Choroid plexus epithelial cell (primary cell): ENCODE measurements around the gene MAPK7.
"Not testable (repeated sequence)": the region's sequence is repeated elsewhere in the genome, so short reads cannot be mapped to it uniquely, and the experiment has no call there.

ENCODE experiments used
- DNase-seq: peaks from one replicate; pipeline ENCODE4 v3.0.0-alpha.2; 2010; ENCODE audit warnings: low read depth
- H3K4me3 ChIP-seq: 2 replicates; pipeline ENCODE4 v1.5.1; 2011; ENCODE audit warnings: low read depth, mild to moderate bottlenecking, control low read depth, low read length, moderate library complexity
- TF ChIP-seq, protein P1 (sequence below): conservative IDR thresholded peaks from 2 replicates; pipeline ENCODE4 v1.5.1; 2011; ENCODE audit warnings: low read depth, mild to moderate bottlenecking, control low read depth, inconsistent platforms, low read length, moderate library complexity

MAPK7 gene

GRCh38 chr17:19347323-19348080, 30.8 kb upstream of the MAPK7 start:
- TF ChIP-seq, protein P1, sequence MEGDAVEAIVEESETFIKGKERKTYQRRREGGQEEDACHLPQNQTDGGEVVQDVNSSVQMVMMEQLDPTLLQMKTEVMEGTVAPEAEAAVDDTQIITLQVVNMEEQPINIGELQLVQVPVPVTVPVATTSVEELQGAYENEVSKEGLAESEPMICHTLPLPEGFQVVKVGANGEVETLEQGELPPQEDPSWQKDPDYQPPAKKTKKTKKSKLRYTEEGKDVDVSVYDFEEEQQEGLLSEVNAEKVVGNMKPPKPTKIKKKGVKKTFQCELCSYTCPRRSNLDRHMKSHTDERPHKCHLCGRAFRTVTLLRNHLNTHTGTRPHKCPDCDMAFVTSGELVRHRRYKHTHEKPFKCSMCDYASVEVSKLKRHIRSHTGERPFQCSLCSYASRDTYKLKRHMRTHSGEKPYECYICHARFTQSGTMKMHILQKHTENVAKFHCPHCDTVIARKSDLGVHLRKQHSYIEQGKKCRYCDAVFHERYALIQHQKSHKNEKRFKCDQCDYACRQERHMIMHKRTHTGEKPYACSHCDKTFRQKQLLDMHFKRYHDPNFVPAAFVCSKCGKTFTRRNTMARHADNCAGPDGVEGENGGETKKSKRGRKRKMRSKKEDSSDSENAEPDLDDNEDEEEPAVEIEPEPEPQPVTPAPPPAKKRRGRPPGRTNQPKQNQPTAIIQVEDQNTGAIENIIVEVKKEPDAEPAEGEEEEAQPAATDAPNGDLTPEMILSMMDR = no peak
- DNase-seq = no peak
- no peak overlapping the region for H3K4me3 ChIP-seq

GRCh38 chr17:19348081-19348650, 30.1 kb upstream of the MAPK7 start:
- no peak for DNase-seq
- TF ChIP-seq, protein P1 = no peak
- H3K4me3 ChIP-seq = no peak overlapping the region

DNA sequence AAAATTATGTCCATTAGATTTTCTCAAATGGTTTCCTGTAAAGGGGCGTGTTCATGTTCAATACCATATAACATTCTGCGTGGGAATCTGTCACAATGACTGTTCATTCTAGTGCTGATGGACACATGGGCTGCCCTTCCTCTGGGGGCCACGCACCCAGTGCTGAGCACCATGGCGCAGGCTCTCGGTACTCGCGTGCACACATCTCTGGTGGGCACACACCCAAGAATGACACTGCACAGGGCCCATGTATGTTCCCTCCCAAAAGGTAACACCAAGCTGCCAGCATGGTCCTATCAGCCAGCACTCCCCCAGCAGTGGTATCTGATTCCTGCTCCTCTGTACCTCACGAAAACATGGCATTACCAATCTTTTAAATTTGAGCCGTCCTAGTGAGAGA, 29.5 kb upstream of the MAPK7 start:
- DNase-seq = no peak
- H3K4me3 ChIP-seq = no peak overlapping the region
- TF ChIP-seq, protein P1 = no peak

DNA sequence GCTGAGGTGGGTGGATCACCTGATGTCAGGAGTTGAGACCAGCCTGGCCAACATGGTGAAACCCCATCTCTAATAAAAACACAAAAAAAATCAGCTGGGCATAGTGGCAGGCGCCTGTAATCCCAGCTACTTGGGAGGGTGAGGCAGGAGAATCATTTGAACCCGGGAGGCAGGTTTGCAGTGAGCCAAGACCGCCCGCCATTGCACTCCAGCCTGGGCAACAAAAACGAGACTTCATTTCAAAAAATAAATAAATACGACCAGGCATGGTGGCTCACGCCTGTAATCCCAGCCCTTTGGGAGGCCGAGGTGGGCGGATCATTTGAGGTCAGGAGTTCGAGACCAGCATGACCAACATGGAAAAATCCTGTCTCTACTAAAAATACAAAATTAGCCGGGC, 24.9 kb upstream of the MAPK7 start:
- DNase-seq = not testable (repeated sequence)

DNA sequence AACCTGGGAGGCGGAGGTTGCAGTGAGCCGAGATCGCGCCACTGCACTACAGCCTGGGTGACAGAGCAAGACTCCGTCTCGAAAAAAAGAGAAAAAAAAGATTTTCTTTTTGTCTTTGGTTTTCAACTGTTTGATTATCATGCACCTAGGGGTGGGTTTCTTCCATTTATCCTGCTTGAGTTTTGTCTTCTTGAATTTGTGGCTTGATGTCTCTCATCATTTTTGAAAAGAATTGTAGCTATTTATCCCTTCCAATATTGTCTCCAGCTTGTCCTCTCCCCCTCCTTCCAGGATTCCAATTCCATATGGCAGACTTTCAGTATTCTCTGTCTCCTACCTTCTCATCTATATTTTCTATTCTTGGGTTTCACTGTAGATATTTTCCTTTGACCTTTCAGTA, 23.6 kb upstream of the MAPK7 start:
- no peak for DNase-seq
- H3K4me3 ChIP-seq = no peak overlapping the region
- TF ChIP-seq, protein P1 = no peak

More for the DNA sequence above, 24.9 kb upstream of the MAPK7 start:
- H3K4me3 ChIP-seq = not testable (repeated sequence)

GRCh38 chr17:19357351-19357750, 20.9 kb upstream of the MAPK7 start:
- DNase-seq = no peak
- TF ChIP-seq, protein P1 = no peak
- no peak overlapping the region for H3K4me3 ChIP-seq

DNA sequence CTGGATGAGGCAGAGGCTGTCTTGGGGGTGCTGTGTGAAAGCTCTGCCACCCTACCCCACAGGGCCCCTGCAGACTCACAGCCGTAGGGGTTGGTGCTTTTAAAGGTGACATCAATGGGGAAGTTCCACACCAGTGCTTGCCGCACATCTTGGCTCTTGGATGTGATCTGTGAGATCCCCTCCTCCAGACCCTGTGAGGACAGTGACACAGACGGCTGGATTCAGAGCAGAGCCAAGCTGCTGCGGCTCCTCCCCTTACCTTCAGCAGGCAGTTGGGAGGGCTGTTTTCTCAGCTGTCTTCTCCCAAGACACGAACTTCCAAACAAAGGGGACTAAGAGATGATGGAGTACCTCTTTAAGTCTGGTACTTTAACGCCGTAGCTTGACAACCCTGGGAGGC, 20.5 kb upstream of the MAPK7 start:
- TF ChIP-seq, protein P1 = no peak
- no peak for DNase-seq
- no peak overlapping the region for H3K4me3 ChIP-seq
